ENCODE measurements around the gene TCEAL3. TPM values are rescaled to one million over a fixed set of nuclear protein-coding genes. Genes with fewer than 3 reads are reported as not detected.
A peak's percentile ranks its signal among the peaks of the same experiment; 100 is the strongest.

Gene TCEAL3
- total and polyA plus RNA-seq, 2 of the 8 experiments (the other 6 are each of a cell fraction or from before 2014, with no cell fraction given), result 4.4 to 12.0 TPM

GRCh38 chrX:103647630-103648029, 39.9 kb downstream of the TCEAL3 start:
- H3K9ac ChIP-seq (replicated peaks in 1 of 4; ENCODE audit: extremely low read depth in 1 of 4, low read depth in 3 of 4, low read length in 3 of 4), result no peak overlapping the region
- H4K5ac ChIP-seq (ENCODE audit: insufficient read length, low read depth, low read length), result no peak overlapping the region
- TF ChIP-seq CREB1 (IDR thresholded peaks at IDR 0.05), result no peak
- no peak for TF ChIP-seq KDM4A (IDR thresholded peaks at IDR 0.05; ENCODE audit: low read depth, low read length, severe bottlenecking)
- TF ChIP-seq CBX5 (IDR thresholded peaks at IDR 0.05; ENCODE audit: low read depth, low read length), result no peak
- TF ChIP-seq POLR2AphosphoS5 (IDR thresholded peaks at IDR 0.05; ENCODE audit: low read depth, low read length), result no peak
- no peak for TF ChIP-seq SP2 (IDR thresholded peaks at IDR 0.05; ENCODE audit: low read length)
- no peak for TF ChIP-seq KDM1A (IDR thresholded peaks at IDR 0.05; ENCODE audit: borderline replicate concordance, low read length)
- TF ChIP-seq RBBP5 (IDR thresholded peaks at IDR 0.05; ENCODE audit: borderline replicate concordance, low read depth, low read length), result no peak
- TF ChIP-seq SIN3A (conservative IDR thresholded peaks at IDR 0.05 in 1 of 2, IDR thresholded peaks at IDR 0.05 in 1 of 2; ENCODE audit: low read depth in 1 of 2, low read length in 2 of 2), result no peak
- TF ChIP-seq TCF12 (IDR thresholded peaks at IDR 0.05; ENCODE audit: low read depth, low read length), result no peak
- H3K23ac ChIP-seq (ENCODE audit: insufficient read length), result no peak overlapping the region
- no peak overlapping the region for H3K18ac ChIP-seq (ENCODE audit: extremely low read depth, low read length)
- DNase-seq (ENCODE audit: low read depth in 1 of 2, low spot score in 2 of 2), result no peak
- no peak overlapping the region for H4K8ac ChIP-seq (ENCODE audit: extremely low read depth, insufficient read depth, low read length)
- H2AK5ac ChIP-seq (ENCODE audit: low read depth, low read length), result no peak overlapping the region
- H2BK12ac ChIP-seq (ENCODE audit: low read depth, low read length), result no peak overlapping the region
- no peaks in the 10 kb centered on the region for H4K20me1 ChIP-seq (replicated peaks in 1 of 2; ENCODE audit: control insufficient read depth in 1 of 2, insufficient read depth in 2 of 2, low read length in 2 of 2)
- H3K36me3 ChIP-seq (ENCODE audit: control insufficient read depth in 2 of 4, insufficient read depth in 4 of 4, low read length in 3 of 4), result no peaks in the 10 kb centered on the region
- no peak overlapping the region for H2BK120ac ChIP-seq (replicated peaks; ENCODE audit: low read depth, low read length)
- H4K91ac ChIP-seq (replicated peaks; ENCODE audit: insufficient read length, low read length), result no peak overlapping the region
- H2BK15ac ChIP-seq (ENCODE audit: low read length), result no peak overlapping the region
- POLR2A ChIA-PET (ENCODE audit: partially characterized antibody), result no interaction called here
- H3K4me3 ChIP-seq (ENCODE audit: extremely low read depth in 1 of 4, insufficient read depth in 2 of 4, low read depth in 3 of 4, low read length in 4 of 4), result no peak overlapping the region
- no peak overlapping the region for H3K4me2 ChIP-seq (ENCODE audit: insufficient read depth in 1 of 2, low read depth in 2 of 2, low read length in 2 of 2)
- no peaks in the 10 kb centered on the region for H3K4me1 ChIP-seq (replicated peaks in 1 of 4; ENCODE audit: control insufficient read depth in 3 of 4, insufficient read depth in 4 of 4, low read length in 3 of 4)
- CTCF ChIA-PET (ENCODE audit: partially characterized antibody), result interaction anchor here (1.4 kb wide), 1 partner anchor 63 kb away, joined by 3 read pairs; the partner anchor contains the start of gene TMEM31
- no peak overlapping the region for H3K27ac ChIP-seq (ENCODE audit: low read depth, low read length)
- no peak overlapping the region for H3K14ac ChIP-seq (ENCODE audit: insufficient read length)
- H3K56ac ChIP-seq (replicated peaks; ENCODE audit: insufficient read length, low read depth, low read length), result no peak overlapping the region
- no peak overlapping the region for H2BK20ac ChIP-seq (ENCODE audit: low read length)
- H3K23me2 ChIP-seq (ENCODE audit: low read depth, low read length), result no peaks in the 10 kb centered on the region
- H3K79me1 ChIP-seq (ENCODE audit: low read depth, low read length), result no peaks in the 10 kb centered on the region
- H2AFZ ChIP-seq (ENCODE audit: low read length), result no peak overlapping the region
- no peaks in the 10 kb centered on the region for H3K9me3 ChIP-seq (ENCODE audit: insufficient read depth in 2 of 2, low read depth in 1 of 2, low read length in 1 of 2)
- H3K4ac ChIP-seq (replicated peaks; ENCODE audit: insufficient read length, low read depth, low read length), result no peak overlapping the region
- 73% methylated on average over 1 of the region's 1 CpG; no CpG with 5 or more reads in 1 of the 2 experiments for WGBS, 2 experiments (ENCODE audit: extremely low coverage in 1 of 2, insufficient coverage in 1 of 2, insufficient read length in 1 of 2, insufficient replicate concordance in 2 of 2, low coverage in 1 of 2, low lambda C conversion rate in 2 of 2, missing lambda C conversion rate in 1 of 2)
- no peak overlapping the region for H2BK5ac ChIP-seq (ENCODE audit: low read depth, low read length)
- H3K27me3 ChIP-seq (replicated peaks in 1 of 4; ENCODE audit: control insufficient read depth in 3 of 4, extremely low read depth in 1 of 4, insufficient read depth in 3 of 4, low read length in 3 of 4), result no peaks in the 10 kb centered on the region
- peak; percentile 13 for FAIRE-seq
- H3K79me2 ChIP-seq (ENCODE audit: control insufficient read depth in 1 of 2, insufficient read depth in 2 of 2, low read length in 2 of 2), result no peaks in the 10 kb centered on the region
